Body of pancreas (tissue), 4 donors: Measurements from ENCODE around the gene MAGI1.

ENCODE experiments used
- POLR2A ChIP-seq, 3 donors: fragments of 450-650 bp; IDR thresholded peaks; one replicate each; pipeline ENCODE4 v1.6.1; 2016; ENCODE audit warnings: antibody characterized with exemption in 3 of 3, mild to moderate bottlenecking in 2 of 3
- TF ChIP-seq, protein P1 (sequence below), 7 experiments: fragments of 450-650 bp in 4 of 7; fragments of 200-600 bp in 3 of 7; sonication (generic) in 3 of 7; IDR thresholded peaks; one replicate each; pipeline ENCODE4 v1.5.1; 2016 to 2019; ENCODE audit warnings: antibody characterized with exemption in 7 of 7

DNA sequence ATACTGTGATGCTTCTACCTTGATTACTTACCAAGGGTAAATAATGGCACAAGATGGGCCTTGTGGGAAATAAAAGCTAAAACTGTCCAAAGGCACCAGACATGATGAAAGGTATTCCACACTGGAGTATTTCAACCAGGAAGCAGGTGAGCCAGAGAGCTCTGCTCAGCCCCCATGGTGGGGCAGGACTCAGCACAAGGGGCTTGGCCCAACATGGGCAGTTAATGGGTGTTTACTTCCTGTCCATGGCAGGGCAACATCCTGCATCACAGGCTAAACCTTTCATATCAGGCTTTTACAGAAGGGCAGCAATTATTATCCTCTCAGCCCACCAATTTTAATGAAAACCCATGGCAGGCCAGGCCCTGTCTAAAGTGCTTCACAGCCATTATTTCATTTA, 38.2 kb downstream of the MAGI1 start:
- TF ChIP-seq POLR2A (IDR thresholded peaks at IDR 0.05) = no peak
- TF ChIP-seq, protein P1, sequence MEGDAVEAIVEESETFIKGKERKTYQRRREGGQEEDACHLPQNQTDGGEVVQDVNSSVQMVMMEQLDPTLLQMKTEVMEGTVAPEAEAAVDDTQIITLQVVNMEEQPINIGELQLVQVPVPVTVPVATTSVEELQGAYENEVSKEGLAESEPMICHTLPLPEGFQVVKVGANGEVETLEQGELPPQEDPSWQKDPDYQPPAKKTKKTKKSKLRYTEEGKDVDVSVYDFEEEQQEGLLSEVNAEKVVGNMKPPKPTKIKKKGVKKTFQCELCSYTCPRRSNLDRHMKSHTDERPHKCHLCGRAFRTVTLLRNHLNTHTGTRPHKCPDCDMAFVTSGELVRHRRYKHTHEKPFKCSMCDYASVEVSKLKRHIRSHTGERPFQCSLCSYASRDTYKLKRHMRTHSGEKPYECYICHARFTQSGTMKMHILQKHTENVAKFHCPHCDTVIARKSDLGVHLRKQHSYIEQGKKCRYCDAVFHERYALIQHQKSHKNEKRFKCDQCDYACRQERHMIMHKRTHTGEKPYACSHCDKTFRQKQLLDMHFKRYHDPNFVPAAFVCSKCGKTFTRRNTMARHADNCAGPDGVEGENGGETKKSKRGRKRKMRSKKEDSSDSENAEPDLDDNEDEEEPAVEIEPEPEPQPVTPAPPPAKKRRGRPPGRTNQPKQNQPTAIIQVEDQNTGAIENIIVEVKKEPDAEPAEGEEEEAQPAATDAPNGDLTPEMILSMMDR (IDR thresholded peaks at IDR 0.05) = no peak
